GM12878 (cell line): ENCODE data around the gene GALNT11. TPM values are rescaled to one million over a fixed set of nuclear protein-coding genes. Genes with fewer than 3 reads are reported as not detected.

Source experiments
- ATAC-seq: fragments of 200-7000 bp; cut with Tn5 transposase; 3 replicates; pipeline ENCODE4 v1.9.1; 2020; ENCODE audit warnings: mild to moderate bottlenecking, moderate library complexity
- BruUV-seq: library from RNA; stranded (reverse); fragments of 400-500 nt; replicated peaks from 2 replicates; lab custom pipeline; 2021; lab: Mats Ljungman, UMichigan
- CTCF ChIA-PET: fragments of 300-600 bp; sonication (Branson Sonifier 250); formaldehyde crosslinking; extraction: SDS; loops from one replicate; lab custom pipeline; 2021; ENCODE audit warnings: inconsistent platforms; lab: Yijun Ruan, JAX
- POLR2A ChIA-PET: fragments of 350-600 bp; formaldehyde crosslinking; extraction: SDS; loops from one replicate; lab custom pipeline; 2021; ENCODE audit warnings: inconsistent platforms; lab: Charles Lee
- RAD21 ChIA-PET: fragments of 300-600 bp; sonication (Branson Sonifier 250); formaldehyde crosslinking; loops from one replicate; lab custom pipeline; 2023; ENCODE audit warnings: antibody characterized with exemption; ENCODE audit not compliant: unreplicated experiment; lab: Charles Lee
- SMC1A ChIA-PET: fragments of 300-600 bp; sonication (Branson Sonifier 250); formaldehyde crosslinking; loops from one replicate; lab custom pipeline; 2023; ENCODE audit not compliant: unreplicated experiment, uncharacterized antibody; lab: Charles Lee
- DNase-seq: peaks from one replicate; pipeline ENCODE4 v3.0.0-alpha.2; 2011; ENCODE audit warnings: low read depth, low spot score
- FAIRE-seq: peaks from 3 replicates; lab custom pipeline; 2011; peaks lifted over from hg19 to GRCh38; lab: Jason Lieb, UNC
- H2AFZ ChIP-seq: 2 replicates; pipeline ENCODE4 v1.6.0; 2011; ENCODE audit warnings: low read depth, low read length, control low read depth; ENCODE audit not compliant: control insufficient read depth
- H3K27ac ChIP-seq: 2 replicates; pipeline ENCODE4 v1.5.1; 2011; ENCODE audit warnings: control low read depth; ENCODE audit not compliant: control insufficient read depth, insufficient read depth
- H3K27me3 ChIP-seq, 2 experiments: replicated peaks in 1 of 2; 2 replicates each; pipeline versions ENCODE4 v1.6.0 to v1.6.1; 2011; ENCODE audit warnings: low read length in 1 of 2; ENCODE audit not compliant: control insufficient read depth in 2 of 2, insufficient read depth in 2 of 2
- H3K36me3 ChIP-seq, 2 experiments: 2 replicates each; pipeline ENCODE4 v1.5.1; 2011; ENCODE audit warnings: low read length in 1 of 2; ENCODE audit not compliant: control insufficient read depth in 2 of 2, insufficient read depth in 2 of 2
- H3K4me1 ChIP-seq: 2 replicates; pipeline ENCODE4 v1.6.1; 2011; ENCODE audit warnings: mild to moderate bottlenecking, low read length, moderate library complexity, mixed read lengths; ENCODE audit not compliant: control insufficient read depth, insufficient read depth
- H3K4me2 ChIP-seq: 2 replicates; pipeline ENCODE4 v1.6.0; 2011; ENCODE audit warnings: control low read depth; ENCODE audit not compliant: control insufficient read depth, insufficient read depth
- H3K4me3 ChIP-seq: fragments of 200-600 bp; sonication (generic); 2 replicates; pipeline ENCODE4 v1.5.1; 2016
- H3K79me2 ChIP-seq: 2 replicates; pipeline ENCODE4 v1.6.0; 2011; ENCODE audit warnings: low read length; ENCODE audit not compliant: control insufficient read depth, insufficient read depth
- H3K9ac ChIP-seq: 2 replicates; pipeline ENCODE4 v1.8.0; 2011; ENCODE audit warnings: low read length, control low read depth, mixed read lengths; ENCODE audit not compliant: control insufficient read depth, insufficient read depth
- H3K9me3 ChIP-seq: replicated peaks from 3 replicates; pipeline ENCODE4 v1.5.1; 2011; ENCODE audit warnings: mild to moderate bottlenecking, low read length; ENCODE audit not compliant: control insufficient read depth, insufficient read depth
- H4K20me1 ChIP-seq: 2 replicates; pipeline ENCODE4 v1.6.0; 2011; ENCODE audit not compliant: control insufficient read depth, insufficient read depth
- MEF2B ChIP-seq: fragments of 450-650 bp; IDR thresholded peaks from 2 replicates; pipeline ENCODE4 v1.6.1; 2018; ENCODE audit warnings: mild to moderate bottlenecking, moderate library complexity; ENCODE audit not compliant: partially characterized antibody, poor library complexity, severe bottlenecking
- in situ Hi-C: fragments of 300-500 bp; cut with MboI; formaldehyde crosslinking; loops from 9 replicates; pipeline ENCODE4 v1.14.3; 2018; ENCODE audit warnings: mixed read lengths
- intact Hi-C: fragments of 100-400 bp; cut with micrococcal nuclease; formaldehyde crosslinking; loops from one replicate; pipeline ENCODE4 v1.14.2; 2022; ENCODE audit not compliant: unreplicated experiment
- polyA plus RNA-seq, 11 experiments: library from polyadenylated mRNA; depleted of rRNA in 4 of 11; unstranded in 6 of 11; stranded (reverse) in 5 of 11; fragments of >200 nt; fragmentation: Nextera tagmentation in 4 of 11; fragmentation: Illumina TruSeq in 1 of 11; extraction: Ambion mirVana in 4 of 11; extraction: Trizol in 1 of 11; gene quantifications; 1 replicate in 1 of 11; 2 replicates in 10 of 11; pipeline versions ENCODE4 v1.2.1 to v1.2.3, GENCODE V29; 2011 to 2016; ENCODE audit warnings: inconsistent platforms in 2 of 11, missing spikeins in 2 of 11, low read depth in 1 of 11
- total RNA-seq, 4 experiments: library from RNA; depleted of rRNA in 3 of 4; stranded (reverse); fragments of >200 nt in 3 of 4; fragmentation: Illumina TruSeq in 1 of 4; extraction: Trizol in 1 of 4; gene quantifications; 2 replicates each; pipeline versions ENCODE4 v1.2.1 to v1.2.3, GENCODE V29; 2013 to 2021
- TF ChIP-seq, protein P1 (sequence below): fragments of 450-650 bp; IDR thresholded peaks from 2 replicates; pipeline ENCODE4 v1.6.1; 2017; ENCODE audit warnings: mild to moderate bottlenecking, low read depth, inconsistent platforms; ENCODE audit not compliant: poor library complexity, severe bottlenecking
- TF ChIP-seq, protein P2 (sequence below): IDR thresholded peaks from 2 replicates; pipeline ENCODE4 v1.6.1; 2012; ENCODE audit warnings: low read depth, low read length, improper control_type of control experiment
- TF ChIP-seq, protein P3 (sequence below): fragments of 450-650 bp; formaldehyde crosslinking; IDR thresholded peaks from 2 replicates; pipeline ENCODE4 v1.4.0; 2020; ENCODE audit warnings: mild to moderate bottlenecking, moderate library complexity
- TF ChIP-seq, protein P4 (sequence below): IDR thresholded peaks from 2 replicates; pipeline ENCODE4 v1.6.1; 2011; ENCODE audit warnings: low read depth, mild to moderate bottlenecking, low read length, moderate library complexity, borderline replicate concordance; ENCODE audit errors: extremely low read depth

The GALNT11 gene
- total and polyA plus RNA-seq, 10 of the 15 experiments (the other 5 are each of a cell fraction or from before 2014, with no cell fraction given), result 2.0 to 9.5 (median 6.4) TPM

DNA sequence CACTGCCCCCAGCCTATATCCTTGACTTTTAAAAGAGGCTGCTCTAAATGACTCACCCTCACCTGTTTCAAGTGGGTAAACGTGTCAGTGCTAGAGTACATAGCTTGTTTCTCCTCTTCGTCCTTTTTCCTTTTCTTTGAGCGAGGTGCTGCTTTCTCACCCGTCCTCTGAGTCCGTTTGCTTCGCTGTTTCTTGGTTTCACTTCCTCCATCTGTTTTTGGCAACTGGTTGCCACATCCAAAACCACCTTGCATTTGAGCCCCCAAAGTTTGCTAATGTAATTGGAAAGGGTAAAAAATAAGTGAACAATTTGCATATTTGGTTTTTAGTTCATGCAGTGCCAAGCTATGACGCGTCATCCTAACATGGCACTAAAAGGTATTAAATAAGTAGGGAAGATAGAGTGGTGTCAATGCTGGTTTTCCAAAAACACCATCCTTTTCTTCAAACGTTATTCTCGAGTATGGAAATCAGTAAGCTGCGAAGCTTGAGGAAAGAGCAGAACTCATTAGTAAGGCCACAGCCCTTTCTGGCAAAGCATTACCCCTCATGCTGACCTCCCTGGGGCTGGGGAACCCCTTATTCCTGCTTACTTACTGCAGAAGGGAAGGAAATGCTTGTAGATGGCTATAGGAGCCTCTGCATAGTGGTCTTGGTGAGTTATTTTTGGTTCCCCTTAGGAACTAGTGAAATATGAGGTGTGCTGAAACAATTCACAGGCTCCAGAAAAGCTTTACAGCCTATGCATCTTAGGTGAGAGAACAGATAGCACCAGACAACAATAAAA, 133.5 kb downstream of the GALNT11 start (continued):
- TF ChIP-seq, protein P1, sequence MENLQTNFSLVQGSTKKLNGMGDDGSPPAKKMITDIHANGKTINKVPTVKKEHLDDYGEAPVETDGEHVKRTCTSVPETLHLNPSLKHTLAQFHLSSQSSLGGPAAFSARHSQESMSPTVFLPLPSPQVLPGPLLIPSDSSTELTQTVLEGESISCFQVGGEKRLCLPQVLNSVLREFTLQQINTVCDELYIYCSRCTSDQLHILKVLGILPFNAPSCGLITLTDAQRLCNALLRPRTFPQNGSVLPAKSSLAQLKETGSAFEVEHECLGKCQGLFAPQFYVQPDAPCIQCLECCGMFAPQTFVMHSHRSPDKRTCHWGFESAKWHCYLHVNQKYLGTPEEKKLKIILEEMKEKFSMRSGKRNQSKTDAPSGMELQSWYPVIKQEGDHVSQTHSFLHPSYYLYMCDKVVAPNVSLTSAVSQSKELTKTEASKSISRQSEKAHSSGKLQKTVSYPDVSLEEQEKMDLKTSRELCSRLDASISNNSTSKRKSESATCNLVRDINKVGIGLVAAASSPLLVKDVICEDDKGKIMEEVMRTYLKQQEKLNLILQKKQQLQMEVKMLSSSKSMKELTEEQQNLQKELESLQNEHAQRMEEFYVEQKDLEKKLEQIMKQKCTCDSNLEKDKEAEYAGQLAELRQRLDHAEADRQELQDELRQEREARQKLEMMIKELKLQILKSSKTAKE, result peak; percentile 85
- TF ChIP-seq, protein P2, sequence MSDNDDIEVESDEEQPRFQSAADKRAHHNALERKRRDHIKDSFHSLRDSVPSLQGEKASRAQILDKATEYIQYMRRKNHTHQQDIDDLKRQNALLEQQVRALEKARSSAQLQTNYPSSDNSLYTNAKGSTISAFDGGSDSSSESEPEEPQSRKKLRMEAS, result no peak; the same call in 1 of the 2 replicates
- TF ChIP-seq, protein P3, sequence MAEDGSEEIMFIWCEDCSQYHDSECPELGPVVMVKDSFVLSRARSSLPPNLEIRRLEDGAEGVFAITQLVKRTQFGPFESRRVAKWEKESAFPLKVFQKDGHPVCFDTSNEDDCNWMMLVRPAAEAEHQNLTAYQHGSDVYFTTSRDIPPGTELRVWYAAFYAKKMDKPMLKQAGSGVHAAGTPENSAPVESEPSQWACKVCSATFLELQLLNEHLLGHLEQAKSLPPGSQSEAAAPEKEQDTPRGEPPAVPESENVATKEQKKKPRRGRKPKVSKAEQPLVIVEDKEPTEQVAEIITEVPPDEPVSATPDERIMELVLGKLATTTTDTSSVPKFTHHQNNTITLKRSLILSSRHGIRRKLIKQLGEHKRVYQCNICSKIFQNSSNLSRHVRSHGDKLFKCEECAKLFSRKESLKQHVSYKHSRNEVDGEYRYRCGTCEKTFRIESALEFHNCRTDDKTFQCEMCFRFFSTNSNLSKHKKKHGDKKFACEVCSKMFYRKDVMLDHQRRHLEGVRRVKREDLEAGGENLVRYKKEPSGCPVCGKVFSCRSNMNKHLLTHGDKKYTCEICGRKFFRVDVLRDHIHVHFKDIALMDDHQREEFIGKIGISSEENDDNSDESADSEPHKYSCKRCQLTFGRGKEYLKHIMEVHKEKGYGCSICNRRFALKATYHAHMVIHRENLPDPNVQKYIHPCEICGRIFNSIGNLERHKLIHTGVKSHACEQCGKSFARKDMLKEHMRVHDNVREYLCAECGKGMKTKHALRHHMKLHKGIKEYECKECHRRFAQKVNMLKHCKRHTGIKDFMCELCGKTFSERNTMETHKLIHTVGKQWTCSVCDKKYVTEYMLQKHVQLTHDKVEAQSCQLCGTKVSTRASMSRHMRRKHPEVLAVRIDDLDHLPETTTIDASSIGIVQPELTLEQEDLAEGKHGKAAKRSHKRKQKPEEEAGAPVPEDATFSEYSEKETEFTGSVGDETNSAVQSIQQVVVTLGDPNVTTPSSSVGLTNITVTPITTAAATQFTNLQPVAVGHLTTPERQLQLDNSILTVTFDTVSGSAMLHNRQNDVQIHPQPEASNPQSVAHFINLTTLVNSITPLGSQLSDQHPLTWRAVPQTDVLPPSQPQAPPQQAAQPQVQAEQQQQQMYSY (CRISPR knock-in tag), result no peak

DNA sequence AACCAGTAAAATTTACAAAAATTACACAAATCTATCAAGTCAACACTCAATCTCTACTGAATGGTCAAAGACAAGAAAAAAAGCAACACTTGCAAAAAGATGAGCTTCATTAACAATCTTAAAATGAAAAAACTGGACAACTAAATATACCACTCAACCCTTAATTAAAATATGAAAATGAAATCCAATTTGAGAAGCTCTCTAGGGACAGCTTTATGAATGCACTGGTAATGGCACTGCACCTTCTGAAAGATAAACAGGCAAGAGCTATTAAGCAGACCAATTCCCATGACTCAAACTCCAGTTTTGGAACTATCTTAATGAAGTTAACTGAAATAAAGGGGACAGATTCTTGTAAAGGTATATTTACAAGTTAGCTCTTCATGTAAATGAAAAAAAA, 135.7 kb downstream of the GALNT11 start:
- H3K9ac ChIP-seq, result no peak overlapping the region
- no peak overlapping the region for H3K27ac ChIP-seq
- peaks cover 27% of the 10 kb centered on the region for H3K4me1 ChIP-seq
- H4K20me1 ChIP-seq, result no peaks in the 10 kb centered on the region
- RAD21 ChIA-PET, result no interaction called here
- SMC1A ChIA-PET, result interaction anchor here (0.8 to 5.6 kb wide), 5 partner anchors 9 to 545 kb away, joined by 3 to 33 read pairs (median 3); no protein-coding TSS in a partner anchor
- DNase-seq (no peak), ATAC-seq (no peak), FAIRE-seq (no peak)
- no peak overlapping the region for H2AFZ ChIP-seq
- H3K4me3 ChIP-seq, result no peak overlapping the region
- peak; percentile 45 for TF ChIP-seq MEF2B
- TF ChIP-seq, protein P4, sequence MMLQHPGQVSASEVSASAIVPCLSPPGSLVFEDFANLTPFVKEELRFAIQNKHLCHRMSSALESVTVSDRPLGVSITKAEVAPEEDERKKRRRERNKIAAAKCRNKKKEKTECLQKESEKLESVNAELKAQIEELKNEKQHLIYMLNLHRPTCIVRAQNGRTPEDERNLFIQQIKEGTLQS, result no peak
- in situ Hi-C loops, result no loop called here
- no peaks in the 10 kb centered on the region for H3K27me3 ChIP-seq
- H3K9me3 ChIP-seq, result no peaks in the 10 kb centered on the region
- no TSS peak for BruUV-seq
- POLR2A ChIA-PET, result no interaction called here
- H3K4me2 ChIP-seq, result no peak overlapping the region
- intact Hi-C loops, result no loop called here
- no peaks in the 10 kb centered on the region; the same call in 1 of the 2 replicates for H3K79me2 ChIP-seq
- CTCF ChIA-PET, result interaction anchor here (2.2 kb wide), 1 partner anchor 546 kb away, joined by 8 read pairs; no protein-coding TSS in a partner anchor
- peaks cover 7 to 23% of the 10 kb centered on the region in 2 experiments for H3K36me3 ChIP-seq
